ENCODE results near the gene S100A14.
"Not testable (repeated sequence)": the region's sequence is repeated elsewhere in the genome, so short reads cannot be mapped to it uniquely, and the experiment has no call there.

Gene S100A14

GRCh38 chr1:153614906-153615305 is 1.2 kb downstream of the S100A14 start:
- no peak for DNase-seq (ENCODE audit: low spot score)

- no peak for DNase-seq (ENCODE audit: low spot score)
These were observed 1.8 kb downstream of the S100A14 start for GRCh38 chr1:153614189-153614900.

GRCh38 chr1:153613406-153613805 is 2.7 kb downstream of the S100A14 start:
- no peak for DNase-seq (ENCODE audit: low spot score)

GRCh38 chr1:153612755-153613331 is 3.3 kb downstream of the S100A14 start, which contains the start of gene S100A16:
TSS of gene S100A16 (minus strand) at chr1:153613137. CDS start at chr1:153608151, 4,986 bp downstream.
- DNase-seq (ENCODE audit: low spot score), result peak; percentile 87

DNA sequence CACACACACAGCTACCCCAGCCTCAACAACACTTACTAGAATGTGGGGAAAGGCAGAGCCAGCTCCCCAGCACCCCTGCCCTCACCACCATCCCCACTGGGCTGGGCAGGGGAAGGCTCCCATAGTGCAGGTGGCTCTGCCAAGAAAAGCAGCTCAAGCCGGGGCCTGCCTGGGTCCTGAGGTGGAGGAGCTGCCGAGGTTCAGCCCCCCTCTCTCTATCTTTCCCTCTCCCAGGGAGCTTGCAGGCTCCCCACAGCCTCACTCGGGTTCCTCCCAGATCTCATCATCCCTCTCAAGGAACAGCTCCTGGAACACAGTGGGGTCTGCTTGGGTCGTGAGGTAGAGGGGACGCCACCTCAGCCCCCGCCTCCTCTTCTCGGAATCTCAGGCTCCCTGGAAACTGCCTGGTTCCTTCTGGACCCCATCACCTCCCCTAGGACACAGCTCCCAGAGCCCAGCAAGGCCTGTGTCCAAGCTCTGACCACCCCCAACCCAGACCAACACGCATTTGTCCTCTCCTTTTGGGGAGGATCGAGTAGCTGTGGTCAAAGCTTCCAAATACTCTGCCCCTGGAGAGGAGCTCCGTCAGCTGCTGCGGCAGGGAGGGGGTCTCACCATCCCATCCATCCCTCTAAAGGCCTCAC is 3.9 kb downstream of the S100A14 start:
- DNase-seq (ENCODE audit: low spot score), result no peak

GRCh38 chr1:153611356-153611755 is 4.8 kb downstream of the S100A14 start:
- no peak for DNase-seq (ENCODE audit: low spot score)

DNA sequence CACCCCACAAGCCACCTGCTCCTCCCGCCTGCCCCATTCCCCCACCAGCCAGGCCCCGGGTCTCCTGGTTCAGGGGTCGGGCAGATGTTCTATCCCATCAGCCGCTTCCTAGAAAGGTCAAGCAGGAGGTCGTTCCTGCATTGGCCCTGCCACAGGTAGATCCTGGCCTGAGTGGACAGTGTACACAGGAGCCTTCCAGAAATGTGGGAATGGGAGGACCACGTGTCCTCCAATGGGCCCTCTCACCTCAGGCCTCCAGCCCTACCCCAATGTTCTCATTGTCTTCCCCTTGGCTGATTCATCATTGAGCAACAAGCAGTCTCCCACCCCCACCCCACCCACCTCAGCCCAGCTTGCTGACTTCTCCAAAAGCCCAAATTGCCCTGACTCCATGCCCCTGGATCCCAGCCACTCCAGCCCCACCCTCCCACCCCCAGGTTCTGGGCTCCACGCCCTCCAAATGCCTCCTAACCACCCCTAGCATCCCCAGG is 5.3 kb downstream of the S100A14 start:
- DNase-seq (ENCODE audit: low spot score), result no peak

GRCh38 chr1:153610334-153610733 is 5.8 kb downstream of the S100A14 start:
- no peak for DNase-seq (ENCODE audit: low spot score)

- no peak for DNase-seq (ENCODE audit: low spot score)
These were observed 6.6 kb downstream of the S100A14 start for GRCh38 chr1:153609585-153609907.

- peak; percentile 77 for DNase-seq (ENCODE audit: low spot score)
These were observed 7.2 kb downstream of the S100A14 start for GRCh38 chr1:153608742-153609584.

- no peak for DNase-seq (ENCODE audit: low spot score)
These were observed 7.9 kb downstream of the S100A14 start for GRCh38 chr1:153608089-153608682.

- DNase-seq (ENCODE audit: low spot score), result no peak
These were observed 8.7 kb downstream of the S100A14 start for GRCh38 chr1:153607381-153607780.

DNA sequence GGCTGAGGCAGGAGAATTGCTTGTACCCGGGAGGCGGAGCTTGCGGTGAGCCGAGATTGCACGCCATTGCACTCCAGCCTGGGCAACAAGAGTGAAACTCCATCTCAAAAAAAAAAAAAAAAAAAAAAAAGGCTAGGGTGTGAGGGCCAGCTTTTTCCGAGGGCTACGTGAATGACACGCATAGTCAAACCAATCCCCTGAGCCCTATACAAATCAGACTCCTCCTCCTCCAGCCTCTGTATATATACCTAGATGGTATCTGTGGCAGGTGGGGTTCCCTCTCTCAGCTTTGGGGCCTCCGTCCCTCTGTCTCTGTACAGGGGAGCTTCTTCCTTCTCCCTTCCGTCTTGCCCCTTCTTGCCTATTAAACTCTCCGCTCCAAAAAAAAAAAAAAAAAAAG is 9.9 kb downstream of the S100A14 start:
- DNase-seq (ENCODE audit: low spot score), result no peak

GRCh38 chr1:153602749-153603148 is 13.4 kb downstream of the S100A14 start:
- DNase-seq (ENCODE audit: low spot score), result no peak

DNA sequence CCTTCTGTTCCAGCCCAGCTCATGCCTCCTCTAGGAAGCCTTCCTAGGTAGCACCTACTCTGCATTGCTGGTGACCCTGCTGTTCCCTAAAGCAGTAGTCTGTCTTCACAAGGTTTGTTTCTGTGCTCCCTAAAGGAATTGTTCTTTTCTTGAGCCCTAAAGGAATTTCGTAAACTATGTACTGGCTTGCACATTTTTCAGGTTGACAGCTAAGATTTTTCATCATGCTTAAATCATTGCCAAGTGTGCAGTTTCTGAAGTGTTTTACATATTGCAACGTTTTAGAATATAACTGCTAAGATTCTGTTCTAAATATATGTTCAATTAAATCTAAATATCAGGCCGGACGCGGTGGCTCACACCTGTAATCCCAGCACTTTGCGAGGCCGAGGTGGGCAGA is 16.3 kb downstream of the S100A14 start:
- no peak for DNase-seq (ENCODE audit: low spot score)

DNA sequence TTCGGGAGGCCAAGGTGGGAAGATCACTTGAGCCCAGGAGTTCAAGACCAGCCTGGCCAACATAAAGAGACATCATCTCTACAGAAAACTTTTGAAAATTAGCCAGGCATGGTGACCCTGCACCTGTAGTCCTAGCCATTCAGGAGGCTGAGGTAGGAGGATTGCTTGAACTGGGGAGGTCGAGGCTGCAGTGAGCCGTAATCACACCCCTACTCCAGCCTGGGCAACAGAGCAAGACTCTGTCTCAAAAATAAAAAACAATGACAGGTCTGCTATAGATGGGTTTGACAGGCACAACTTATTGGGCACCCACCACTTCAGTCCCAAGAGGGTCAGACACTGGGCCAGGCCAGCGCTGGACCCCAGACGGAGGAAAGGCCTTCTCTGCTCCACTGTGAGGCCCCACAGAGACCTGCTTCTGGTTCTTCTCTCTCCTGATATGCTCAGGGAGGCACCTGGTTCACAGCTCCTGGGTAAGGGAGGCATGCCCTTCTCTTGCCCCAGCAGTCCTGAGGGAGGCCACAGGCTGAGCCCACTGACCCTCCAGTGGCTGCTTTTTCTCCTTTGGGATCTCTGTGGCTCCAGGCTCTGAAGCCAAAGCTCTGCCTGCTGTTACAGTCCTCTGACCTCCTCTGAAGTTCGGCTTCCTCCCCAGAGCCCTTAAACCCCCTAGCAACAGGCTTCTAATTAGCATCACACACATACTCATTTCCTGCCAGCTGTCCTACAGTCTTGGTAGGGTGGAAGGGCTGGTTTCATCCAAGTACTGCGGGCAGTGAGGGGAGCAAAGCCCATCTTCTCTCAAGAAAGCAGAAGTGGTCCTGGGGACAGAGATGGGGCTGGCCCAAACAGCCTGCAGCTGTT is 17.6 kb downstream of the S100A14 start:
- DNase-seq (ENCODE audit: low spot score), result no peak

GRCh38 chr1:153597206-153597605 is 18.9 kb downstream of the S100A14 start:
- DNase-seq (ENCODE audit: low spot score), result peak; percentile 65

DNA sequence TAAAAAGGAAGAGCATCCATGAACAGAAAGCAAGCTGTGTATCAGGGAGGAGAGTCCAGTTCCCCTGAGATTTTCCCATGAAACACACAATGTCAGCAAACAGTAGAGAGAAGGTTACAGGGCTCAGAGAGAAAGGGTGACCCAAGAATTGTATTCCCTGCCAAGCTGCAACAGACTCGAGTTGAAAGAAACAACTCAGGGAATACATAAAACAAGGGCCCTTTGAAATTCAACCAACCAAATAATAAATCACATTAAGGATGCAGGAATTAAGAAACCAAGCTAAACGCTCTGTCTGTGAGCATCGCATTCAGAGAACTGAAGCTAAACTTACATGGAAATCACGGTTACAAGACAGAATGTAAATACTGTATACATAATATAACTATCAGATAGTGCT is 23.4 kb downstream of the S100A14 start:
- DNase-seq (ENCODE audit: low spot score), result no peak

DNA sequence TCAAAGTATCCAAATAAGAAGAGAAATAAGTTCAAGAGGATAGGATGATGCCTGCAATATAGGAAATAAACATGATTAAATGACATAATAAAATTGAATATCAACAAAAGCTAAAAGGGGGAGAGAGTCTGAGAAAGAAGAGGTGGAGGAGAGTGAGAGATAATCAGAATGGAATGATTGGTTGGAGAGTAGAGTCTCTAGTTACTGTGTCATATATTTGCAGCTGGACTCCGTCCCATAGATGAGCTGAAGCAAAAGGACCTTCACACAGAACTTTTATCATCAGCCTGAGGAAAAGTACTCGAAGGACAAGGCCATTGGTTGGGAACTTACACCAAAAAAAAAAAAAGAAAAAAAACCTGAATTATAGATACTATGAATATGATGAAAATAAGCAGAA is 27.6 kb downstream of the S100A14 start:
- DNase-seq (ENCODE audit: low spot score), result no peak

DNA sequence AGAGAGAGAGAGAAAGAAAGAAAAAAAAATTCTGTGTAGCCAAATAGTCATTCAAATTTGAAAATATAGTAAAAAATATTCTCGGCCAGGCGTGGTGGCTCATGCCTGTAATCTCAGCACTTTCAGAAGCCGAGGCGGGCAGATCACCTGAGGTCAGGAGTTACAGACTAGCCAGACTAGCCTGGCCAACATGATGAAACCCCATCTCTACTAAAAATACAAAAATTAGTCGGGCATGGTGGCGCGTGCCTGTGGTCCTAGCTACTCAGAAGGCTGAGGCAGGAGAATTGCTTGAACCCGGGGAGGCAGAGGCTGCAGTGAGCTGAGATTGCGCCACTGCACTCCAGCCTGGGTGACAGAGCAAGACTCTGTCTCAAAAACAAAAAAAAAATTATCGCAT is 28.1 kb downstream of the S100A14 start:
- DNase-seq (ENCODE audit: low spot score), result not testable (repeated sequence)

DNA sequence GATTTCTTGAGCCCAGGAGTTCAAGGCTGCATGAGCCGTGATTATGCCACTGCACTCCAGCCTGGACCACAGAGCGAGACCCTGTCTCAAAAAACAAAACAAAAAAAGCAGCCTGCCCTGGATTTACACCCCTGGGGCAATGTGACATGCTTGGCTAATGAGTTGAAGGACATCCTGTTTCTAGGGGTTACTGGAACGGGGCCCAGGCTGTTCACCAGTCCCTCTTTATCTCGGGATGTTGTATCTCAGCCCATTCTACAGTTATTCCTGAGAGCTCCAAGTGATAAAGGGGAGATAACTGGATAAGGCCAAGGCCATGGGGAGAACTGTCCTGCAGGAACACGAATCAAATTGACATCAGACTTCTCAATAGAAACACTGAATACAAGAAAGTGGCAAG is 28.8 kb downstream of the S100A14 start:
- DNase-seq (ENCODE audit: low spot score), result no peak
